NCI-H1436 treated with DMSO at 0.1 percent for 48 hours (cell line): ENCODE measurements around the gene MCU.
"Not testable (repeated sequence)": the region's sequence is repeated elsewhere in the genome, so short reads cannot be mapped to it uniquely, and the experiment has no call there.

Experiments used
- DNase-seq: peaks from one replicate; lab custom pipeline; 2025; lab: John Stamatoyannopoulos, UW

The MCU gene

GRCh38 chr10:72762042-72762441 lies 70.1 kb downstream of the MCU start:
- DNase-seq: no peak

- no peak for DNase-seq
Observed at GRCh38 chr10:72763201-72763600, 71.3 kb downstream of the MCU start.

GRCh38 chr10:72764151-72764550 lies 72.2 kb downstream of the MCU start:
- DNase-seq: no peak

- DNase-seq: no peak
Observed at GRCh38 chr10:72765051-72765745, 73.3 kb downstream of the MCU start.

GRCh38 chr10:72771195-72771594 lies 79.3 kb downstream of the MCU start:
- not testable (repeated sequence) for DNase-seq

GRCh38 chr10:72772031-72772430 lies 80.1 kb downstream of the MCU start:
- no peak for DNase-seq

GRCh38 chr10:72779874-72780273 lies 87.9 kb downstream of the MCU start:
- no peak for DNase-seq

- DNase-seq: no peak
Observed at GRCh38 chr10:72782649-72783330, 90.8 kb downstream of the MCU start.

GRCh38 chr10:72783410-72783833 lies 91.5 kb downstream of the MCU start:
- no peak for DNase-seq

- no peak for DNase-seq
Observed at GRCh38 chr10:72784551-72785351, 92.8 kb downstream of the MCU start.

- no peak for DNase-seq
Observed at GRCh38 chr10:72785409-72785808, 93.5 kb downstream of the MCU start.

GRCh38 chr10:72790216-72790990 lies 98.5 kb downstream of the MCU start:
- DNase-seq: no peak

GRCh38 chr10:72792288-72792687 lies 100.3 kb downstream of the MCU start:
- no peak for DNase-seq

GRCh38 chr10:72793752-72794151 lies 101.8 kb downstream of the MCU start:
- DNase-seq: no peak

- DNase-seq: no peak
Observed at GRCh38 chr10:72794260-72794659, 102.3 kb downstream of the MCU start.

- DNase-seq: no peak
Observed at GRCh38 chr10:72796042-72796441, 104.1 kb downstream of the MCU start.

GRCh38 chr10:72796538-72796937 lies 104.6 kb downstream of the MCU start:
- DNase-seq: no peak

- DNase-seq: peak; percentile 45
Observed at GRCh38 chr10:72800000-72800740, 108.2 kb downstream of the MCU start.

GRCh38 chr10:72800741-72801092 lies 108.8 kb downstream of the MCU start:
- DNase-seq: no peak

GRCh38 chr10:72801263-72801868 lies 109.4 kb downstream of the MCU start:
- no peak for DNase-seq

GRCh38 chr10:72802332-72802731 lies 110.4 kb downstream of the MCU start:
- no peak for DNase-seq
